CD4-positive, alpha-beta T cell treated with Interferon gamma for 1 hour (primary cell): ENCODE measurements around the gene SH3BP5.
A peak's percentile ranks its signal among the peaks of the same experiment; 100 is the strongest.

ENCODE experiments used
- DNase-seq: peaks from one replicate; pipeline ENCODE4 v3.0.0-alpha.2; 2020

Gene SH3BP5

DNA sequence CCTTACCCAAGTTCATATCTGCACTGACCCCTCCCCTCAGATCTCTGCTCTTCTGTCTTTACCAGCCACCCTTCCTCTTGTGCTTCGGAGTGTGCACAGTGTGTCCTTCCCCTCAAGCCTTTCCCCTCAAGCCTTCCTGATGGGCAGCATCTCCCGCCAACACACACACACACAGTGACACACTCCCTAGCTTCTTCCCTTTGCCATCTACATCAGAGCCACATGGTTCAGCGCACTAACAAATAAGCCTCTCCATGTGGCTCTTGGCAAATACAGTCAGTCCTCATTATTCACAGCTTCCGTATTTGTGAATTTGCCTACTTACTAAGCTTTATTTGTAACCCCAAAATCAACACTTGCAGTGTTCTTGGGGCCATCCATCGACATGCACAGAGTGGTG lies 37.5 kb downstream of the SH3BP5 start:
- peak; percentile 65 for DNase-seq

DNA sequence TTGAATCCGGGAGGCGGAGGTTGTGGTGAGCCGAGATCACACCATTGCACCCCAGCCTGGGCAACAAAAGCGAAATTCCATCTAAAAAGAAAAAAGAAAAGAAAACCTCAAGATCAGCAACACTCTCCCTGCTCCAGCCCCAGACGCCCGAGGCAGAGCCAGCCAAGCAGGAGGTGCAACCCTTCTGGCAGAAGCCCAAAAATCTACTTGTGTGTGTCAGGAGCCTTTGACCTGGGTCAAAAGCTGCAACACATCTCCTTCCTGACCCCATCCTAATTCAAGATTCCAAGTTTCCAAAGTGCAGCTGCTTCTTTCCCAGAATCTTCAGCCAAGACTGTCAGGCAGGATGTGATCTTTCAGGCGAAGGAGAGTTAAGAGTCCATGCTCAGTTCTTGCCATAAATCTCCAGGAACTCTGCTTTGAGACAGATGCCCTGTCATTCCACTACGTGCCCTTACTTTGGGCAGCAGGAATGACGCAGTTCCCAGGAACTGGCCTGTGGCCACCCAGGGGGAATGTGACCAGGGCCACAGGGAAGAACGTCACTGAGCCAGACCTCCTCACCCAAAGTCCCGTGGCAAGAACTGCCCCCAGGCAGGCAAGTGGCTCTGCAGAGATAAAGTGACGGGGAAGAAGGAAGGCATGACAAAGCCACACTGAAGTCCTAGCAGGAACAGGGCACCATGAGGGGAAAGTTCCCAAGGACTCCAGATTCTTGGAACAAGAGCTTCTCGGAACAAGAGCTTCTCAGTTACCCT lies 39.4 kb downstream of the SH3BP5 start:
- DNase-seq = no peak

DNA sequence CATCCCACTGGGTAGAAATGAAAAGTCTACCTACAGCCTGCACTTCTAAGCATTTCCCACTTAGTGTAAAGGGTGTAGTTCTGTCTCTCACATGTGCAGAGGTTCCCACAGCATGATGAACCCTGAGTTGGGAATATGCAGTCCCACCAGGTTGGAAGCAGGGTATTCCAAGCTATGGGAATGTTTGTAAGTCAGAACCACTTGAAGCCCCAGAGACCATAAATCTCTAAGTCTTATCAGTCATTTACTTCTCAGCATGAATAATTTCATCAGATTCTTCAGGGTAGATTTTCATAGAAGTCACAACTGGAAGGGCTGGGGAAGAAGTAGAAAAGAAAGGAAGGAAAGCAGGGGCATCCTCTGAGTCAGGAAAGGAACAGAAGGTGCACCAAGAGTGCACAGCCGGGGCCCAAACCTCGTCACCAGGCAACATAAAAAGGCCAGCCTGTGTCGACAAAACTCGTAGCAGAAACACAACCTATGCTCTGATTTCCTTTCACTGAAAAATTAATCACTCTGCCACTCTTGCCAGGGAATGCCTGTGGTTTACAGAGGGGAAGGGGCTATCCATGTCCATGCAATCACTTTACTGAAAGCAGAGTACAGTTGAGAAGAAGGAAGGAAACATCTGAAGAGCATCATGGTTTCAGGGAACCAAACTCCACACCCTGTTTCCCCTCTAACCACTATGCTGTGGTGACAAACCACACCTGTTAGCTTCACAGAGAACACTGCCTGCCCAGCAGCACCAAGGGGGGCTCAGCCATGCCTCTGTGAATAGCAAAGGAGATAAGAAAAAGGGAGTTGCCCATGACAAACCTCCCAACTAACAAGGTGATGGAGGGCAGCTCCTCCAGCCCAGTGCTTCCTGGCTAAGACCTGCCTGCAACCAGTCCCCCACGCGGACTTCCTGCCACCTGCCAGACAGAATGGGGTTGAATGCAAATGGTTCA lies 40.5 kb downstream of the SH3BP5 start:
- peak; percentile 69 for DNase-seq

DNA sequence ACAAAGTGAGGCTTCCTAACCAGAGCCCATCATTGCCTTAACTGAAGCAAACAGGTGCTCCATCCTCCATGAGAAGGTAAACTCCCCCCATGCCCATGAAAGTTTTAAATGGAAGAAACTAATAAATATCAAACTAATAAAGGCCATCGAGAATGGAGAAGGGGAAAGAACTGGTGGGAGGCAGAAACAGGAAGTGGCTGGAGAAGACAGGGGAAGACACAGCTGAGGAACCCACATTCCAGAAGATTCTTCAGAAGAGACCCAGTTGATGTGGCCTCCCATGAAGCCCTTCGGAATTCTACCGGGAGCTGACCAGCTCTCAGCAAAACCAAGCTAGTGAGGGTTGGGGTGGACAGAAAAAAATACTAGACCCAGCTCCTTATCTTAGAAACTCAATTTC lies 41.6 kb downstream of the SH3BP5 start:
- no peak for DNase-seq

DNA sequence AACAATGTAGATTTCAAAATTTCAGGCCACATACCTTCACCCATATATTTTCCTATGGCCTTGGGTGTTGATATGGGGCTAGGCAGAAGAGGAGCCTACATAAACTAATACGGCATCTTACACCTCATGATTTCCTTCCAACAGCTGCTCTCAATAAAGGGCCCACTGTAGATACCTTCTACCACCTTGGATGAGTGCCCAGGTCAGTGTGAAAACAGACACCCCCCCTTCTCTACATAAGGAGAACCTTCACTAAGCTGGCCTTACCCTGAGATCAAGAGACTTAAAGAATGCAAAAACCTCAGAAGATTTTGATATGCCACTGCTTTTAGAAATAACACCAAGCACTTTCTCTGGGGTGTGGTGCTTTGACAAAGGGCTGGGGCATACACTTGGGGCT lies 42.7 kb downstream of the SH3BP5 start:
- DNase-seq = no peak

DNA sequence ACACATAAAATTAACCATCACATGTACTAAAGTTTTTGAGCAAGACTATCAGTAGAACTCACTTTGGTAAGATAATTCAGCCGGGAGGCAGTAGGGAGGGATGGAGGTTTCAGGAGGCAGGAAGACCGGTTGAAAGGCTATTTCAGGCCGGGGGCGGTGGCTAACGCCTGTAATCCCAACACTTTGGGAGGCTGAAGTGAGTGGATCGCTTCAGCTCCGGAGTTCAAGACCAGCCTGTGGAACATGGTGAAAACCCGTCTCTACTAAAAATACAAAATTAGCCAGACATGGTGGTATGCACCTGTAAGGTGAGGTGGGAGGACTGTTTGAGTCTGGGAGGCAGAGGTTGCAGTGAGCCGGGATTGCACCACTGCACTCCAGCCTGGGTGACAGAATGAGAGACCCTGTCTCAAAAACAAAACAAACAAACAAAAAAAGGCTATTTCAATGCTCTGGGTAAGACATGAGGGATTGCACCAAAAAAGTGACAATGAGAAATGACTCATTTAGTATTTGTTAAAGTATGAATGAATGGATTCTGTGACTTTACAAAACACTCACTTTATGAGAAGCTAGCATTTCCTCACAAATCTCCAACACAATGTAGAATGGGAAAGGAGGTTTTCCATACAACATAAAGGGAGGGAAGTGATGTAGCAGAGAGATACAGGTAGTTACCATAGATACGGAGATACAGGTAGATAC lies 43.9 kb downstream of the SH3BP5 start:
- no peak for DNase-seq

DNA sequence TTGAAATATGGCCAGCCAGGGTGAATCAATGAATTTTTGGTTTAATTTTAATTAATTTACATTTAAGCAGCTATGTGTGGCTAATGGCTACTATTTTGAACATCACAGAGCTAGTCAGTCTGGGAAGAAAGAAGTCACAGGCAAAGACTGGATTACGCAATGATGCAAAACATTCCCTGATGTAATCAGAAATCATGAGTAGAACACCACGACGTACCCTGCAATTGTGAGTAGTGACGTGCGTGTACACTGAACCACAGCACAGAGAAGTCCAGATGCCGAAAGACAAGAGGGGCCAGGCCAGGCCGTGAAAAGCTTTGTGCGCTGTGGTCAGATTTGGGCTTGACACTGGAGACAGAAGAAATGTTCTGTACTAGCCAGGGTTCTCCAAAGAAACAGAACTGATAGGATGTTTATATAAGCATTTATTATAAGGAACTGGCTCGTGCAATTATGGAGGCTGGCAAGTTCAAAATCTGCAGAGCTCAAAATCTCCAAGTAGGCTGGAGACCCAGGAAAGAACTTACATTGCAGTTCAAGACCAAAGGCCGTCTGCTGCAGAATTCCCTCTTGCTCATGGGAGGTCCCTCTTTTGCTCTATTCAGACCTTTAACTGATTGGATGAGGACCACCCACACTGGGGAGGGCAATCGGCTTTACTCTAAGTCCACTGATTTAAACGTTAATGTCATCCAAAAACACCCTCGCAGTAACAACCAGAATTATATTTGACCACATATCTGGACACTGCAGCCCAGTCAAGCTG lies 44.6 kb downstream of the SH3BP5 start:
- peak; percentile 66 for DNase-seq

DNA sequence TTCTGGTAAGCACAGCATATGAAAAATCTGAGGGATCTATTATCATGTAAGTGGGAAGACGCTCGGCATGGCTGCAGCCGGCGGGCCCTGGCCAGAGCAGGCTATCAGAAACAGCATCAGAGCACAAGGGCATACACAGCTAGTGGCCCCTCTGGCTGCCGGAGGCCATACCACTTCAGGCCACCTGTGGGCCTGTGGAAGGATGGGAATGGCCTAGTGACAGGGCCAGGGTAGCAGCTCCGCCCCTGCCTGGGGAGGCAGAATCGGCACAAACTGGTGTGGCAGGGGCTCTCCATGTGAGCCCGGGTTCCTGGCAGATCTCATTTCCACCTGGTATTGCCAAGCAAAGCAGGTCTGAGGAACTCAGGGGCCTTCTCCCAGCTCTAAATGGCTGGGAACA lies 46.4 kb downstream of the SH3BP5 start:
- DNase-seq = no peak

DNA sequence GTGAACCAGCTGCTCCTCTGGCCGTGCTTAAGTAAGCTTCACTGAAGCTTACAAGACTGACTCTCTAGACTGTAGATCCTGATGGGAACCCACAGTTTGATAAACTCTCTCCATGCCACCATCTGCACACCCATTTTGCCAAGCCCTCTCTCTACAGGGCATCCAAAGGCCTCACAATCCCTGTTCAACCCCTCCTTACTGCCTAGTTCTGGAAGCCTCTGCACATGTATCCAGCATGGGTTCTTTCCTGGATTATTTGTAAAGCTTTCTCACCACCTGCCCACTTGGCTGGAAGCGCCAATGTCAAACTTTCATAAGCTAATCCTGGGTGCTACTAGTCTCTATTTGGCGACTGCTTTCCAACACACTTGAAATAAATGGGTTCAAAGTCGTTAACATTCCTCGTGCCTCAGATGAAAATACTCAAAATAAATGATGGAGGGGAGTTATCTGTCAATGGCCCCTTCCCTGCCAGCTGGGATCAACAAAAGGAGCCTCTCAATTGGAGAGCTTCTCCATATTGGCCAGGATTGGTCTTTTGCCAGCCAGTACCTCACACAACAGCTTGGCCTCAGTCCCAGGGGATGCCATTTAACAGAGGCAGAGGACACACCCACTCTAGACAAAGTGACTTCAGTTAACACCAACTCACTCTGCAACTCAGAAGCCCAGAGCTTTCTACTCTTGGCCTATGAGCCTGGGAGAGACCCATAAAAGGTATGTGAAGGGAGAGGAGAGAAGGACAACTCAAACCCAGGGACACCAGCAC lies 48.1 kb downstream of the SH3BP5 start:
- DNase-seq = no peak

DNA sequence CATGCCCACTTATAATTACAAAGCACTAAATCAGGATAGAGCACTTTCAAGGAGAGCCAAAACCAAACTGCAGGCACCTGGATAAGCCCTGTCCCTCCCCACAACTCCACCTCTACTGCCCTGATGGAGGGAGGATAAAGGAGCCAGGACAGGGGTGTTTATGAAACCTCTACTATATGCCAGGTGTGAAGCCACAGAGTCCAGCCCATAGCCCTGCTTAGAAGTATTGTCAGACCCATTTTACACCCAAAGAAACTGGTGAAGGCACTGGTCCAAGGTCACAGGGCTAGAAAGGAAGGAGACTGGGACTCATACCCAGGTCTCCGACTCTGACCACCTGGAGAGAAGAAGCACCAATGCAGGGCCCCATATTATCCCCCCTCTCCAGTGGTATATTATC lies 48.7 kb downstream of the SH3BP5 start:
- DNase-seq = no peak

DNA sequence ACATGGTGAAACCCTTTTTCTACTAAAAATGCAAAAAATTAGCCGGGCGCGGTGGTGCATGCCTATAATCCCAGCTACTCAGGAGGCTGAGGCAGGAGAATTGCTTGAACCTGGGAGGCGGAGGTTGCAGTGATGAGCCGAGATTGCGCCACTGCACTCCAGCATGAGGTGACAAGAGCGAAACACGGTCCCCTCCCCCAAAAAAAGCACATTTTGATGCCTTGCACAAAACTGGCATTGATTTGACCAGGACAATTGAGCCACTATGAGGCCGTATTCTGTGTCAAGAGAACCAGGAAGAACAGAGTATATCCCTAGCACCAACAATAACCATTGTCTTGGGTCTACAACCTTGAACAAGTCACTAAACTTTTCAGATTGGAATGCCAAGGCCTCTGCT lies 50.6 kb downstream of the SH3BP5 start:
- no peak for DNase-seq

DNA sequence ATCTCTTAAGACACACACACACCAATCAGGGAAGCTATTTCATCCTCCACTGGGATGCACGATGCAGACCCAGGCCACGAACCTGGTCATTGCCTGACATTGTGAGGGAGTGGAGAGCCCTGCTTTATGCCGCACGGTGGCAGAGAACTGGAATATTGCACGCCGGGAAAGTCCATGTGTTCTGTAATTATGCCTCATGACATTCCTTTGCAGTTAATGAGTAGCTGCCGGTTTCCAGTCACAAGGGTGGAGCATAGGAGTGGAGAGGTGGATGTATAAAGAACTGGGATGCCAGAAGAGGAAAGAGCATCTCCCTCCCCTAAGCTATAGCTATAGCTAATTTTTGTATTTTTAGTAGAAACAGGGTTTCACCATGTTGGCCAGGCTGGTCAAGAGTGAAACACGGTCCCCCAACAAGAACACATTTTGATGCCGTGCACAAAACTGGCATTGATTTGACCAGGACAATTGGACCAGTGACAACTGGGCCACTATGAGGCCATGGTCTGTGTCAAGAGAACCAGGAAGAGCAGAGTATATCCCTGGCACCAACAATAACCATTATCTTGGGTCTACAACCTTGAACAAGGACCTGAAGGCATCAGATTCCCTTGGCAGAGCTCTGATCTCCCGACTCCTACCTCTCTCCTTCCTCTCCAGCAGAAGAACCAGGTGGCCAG lies 51.4 kb downstream of the SH3BP5 start:
- DNase-seq = no peak

DNA sequence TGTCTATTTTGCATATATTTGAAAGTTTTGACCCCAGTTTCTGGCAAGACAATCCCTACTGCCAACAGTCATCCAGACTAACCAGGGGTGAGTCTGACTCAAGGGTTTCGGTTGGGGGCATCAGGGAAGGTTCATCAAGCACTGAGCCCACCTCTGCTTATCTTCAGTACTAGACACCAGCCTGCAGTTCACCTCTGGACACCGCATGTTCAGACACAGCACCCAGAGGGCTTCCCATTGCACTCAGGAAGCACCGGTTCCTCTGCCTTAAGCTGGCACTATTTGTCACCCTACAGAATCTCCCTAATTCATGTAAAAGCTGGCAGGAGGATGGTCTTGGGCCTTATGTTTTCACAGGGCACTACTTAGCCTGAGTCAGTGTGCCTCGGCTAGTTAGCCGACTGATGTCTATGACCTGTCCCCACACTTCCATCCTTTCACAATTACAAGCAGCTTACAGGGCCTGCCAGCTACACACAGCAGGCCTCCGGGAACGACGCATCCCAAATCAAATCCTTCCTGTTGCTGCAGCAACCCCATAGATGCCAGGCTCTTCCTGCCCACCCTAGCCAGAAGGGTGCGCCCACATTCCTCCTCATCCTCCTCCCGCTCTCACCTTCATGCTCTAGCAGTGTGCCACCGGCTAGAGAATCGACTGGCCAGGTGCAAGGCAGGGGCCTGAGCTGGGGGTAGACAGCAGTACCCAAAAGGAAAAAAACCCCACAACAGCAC lies 52.5 kb downstream of the SH3BP5 start:
- DNase-seq = no peak

DNA sequence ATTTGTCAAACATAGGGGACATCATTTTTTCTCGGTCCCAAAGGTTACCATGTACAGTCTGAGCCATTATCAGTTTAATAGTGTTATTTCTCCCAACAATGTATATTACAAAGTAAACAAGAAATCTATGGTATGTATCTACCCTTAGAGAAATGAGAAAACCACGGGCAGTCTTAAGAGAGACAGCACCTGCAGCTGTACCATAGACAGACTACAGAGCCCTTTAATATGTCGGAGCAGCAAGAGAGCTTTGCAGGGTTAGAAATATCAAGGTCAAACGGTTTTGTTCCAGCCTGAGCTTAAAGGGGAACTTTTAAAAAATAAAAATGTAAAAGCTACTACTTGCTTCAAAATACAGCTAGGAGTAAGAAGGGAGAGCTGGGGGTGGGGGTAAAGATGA lies 53.2 kb downstream of the SH3BP5 start:
- no peak for DNase-seq

DNA sequence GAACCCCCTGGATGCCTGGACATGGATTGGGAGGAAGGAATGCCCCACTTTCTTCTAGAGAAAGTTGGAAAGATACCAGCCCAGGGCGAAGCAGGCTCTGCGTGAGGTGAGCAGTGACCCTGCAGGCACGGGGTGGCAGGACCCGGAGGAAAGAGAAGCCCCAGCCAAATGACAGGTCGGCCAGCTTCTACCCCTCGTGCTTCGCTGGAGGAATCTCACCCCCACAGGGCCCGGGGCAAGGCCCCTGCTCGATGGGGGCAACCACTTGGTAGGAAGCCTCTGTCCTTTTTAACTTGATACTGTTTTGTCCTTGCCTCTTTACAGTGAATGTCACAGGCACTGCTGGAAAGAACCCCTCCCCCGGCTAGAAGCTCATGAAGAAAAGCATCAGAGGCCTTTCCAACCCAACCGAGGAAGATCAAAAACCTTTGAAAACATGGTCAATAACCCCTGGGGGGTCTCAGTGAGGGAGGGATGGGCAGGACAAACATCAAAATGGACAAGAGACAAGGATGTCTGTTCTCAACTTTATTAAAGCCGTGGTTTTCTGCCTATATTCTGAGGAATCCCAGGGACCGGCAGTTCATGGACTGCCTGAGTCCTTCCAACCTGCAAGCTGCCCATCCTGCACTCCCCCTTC lies 54.4 kb downstream of the SH3BP5 start:
- no peak for DNase-seq

DNA sequence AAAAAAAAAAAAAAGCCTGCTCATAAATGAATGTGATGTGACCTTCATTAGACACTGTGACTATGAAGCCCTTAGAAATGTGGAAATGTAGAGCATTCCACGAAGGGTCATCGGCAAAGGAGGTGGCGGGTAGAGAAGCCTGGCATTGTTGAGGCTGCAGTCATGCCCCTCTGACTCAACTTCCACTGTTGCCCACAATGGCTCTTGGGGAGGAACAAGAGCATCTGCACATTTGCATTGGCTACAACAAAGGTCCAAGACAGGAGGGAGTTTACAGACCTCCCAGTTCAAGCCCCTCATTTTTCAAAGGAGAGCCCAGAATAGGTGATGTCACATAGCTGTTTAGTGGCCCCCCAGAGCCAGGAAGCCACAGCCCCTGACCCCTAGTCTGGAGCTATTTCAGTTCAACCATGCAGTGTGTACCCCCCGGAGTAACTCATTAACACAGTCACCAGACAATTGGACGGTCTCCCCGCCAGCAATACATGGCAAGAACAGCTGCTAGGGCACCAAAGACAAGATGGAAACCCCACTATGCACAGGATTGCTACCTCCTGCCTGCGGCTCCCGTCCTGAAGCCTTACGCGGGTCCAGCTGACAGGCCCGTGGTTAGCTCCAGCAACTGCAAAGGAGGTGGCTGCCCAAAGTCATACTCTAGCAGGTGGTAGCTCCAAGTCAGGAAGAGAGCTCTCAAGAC lies 56.2 kb downstream of the SH3BP5 start:
- no peak for DNase-seq

DNA sequence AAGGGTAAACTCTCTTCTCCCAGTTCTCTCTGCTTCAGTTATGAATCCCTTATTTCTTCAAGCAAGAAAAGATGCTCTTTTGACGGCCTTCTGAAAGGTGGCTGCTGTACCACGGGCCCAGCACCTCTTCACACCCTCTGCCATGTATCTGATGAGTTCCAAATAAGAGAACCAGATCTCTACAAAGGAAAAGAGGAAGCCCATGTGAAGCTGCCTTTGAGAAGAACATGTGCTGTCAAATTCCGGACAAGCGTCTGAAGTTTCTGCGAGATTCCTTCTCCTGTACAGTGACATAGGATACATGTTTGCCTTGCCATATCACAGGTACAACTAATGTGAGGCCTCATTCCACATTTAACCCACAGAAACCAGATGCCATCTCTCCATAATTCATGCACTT lies 59.2 kb downstream of the SH3BP5 start:
- no peak for DNase-seq

DNA sequence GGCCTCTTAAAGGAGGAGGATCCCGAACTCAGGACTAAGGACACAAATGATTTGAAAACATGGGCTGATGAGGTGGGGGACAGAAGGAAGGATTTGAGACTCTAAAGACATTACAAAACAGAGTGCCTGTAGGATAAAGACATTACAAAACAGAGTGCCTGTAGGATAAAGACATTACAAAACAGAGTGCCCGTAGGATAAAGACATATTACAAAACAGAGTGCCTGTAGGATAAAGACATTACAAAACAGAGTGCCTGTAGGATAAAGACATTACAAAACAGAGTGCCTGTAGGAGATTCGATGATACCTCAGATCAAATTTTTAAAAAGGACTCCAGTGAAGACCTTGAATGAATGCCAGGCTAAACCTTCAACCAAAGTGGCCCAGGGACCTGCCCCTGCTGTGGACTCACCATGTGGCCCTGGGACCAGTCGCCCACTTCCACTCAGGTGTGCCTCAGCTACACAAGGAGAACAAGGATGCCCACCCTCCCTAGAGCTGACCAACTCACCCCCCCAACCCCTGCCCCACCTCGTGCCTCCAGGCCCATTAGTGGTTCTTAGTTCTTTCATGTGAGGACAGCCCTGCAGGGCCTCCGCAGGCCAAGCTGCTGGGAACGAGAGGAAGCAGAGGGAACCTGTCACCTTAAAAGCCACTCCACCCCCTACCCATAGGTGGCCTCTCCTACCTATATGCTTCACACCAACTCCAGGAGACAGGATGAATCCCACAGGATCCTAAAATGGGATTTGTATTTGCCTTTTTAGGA lies 59.8 kb downstream of the SH3BP5 start:
- DNase-seq = no peak
